GM19452 (cell line): ENCODE results near the gene LMTK2.

Source experiments
- ATAC-seq: cut with Tn5 transposase; IDR thresholded peaks from one replicate; pipeline ENCODE4 v1.9.1; 2021; ENCODE audit not compliant: unreplicated experiment

Gene LMTK2

GRCh38 chr7:98106647-98107312 is at the start of gene LMTK2:
TSS of gene LMTK2 (plus strand) at chr7:98106862. CDS start at chr7:98107178, 316 bp downstream.
- peak; percentile 100 for ATAC-seq

- no peak for ATAC-seq
These were observed 49.5 kb upstream of the LMTK2 start for GRCh38 chr7:98057157-98057556.

GRCh38 chr7:98058186-98058585 is 48.5 kb upstream of the LMTK2 start:
- no peak for ATAC-seq

GRCh38 chr7:98064233-98064632 is 42.4 kb upstream of the LMTK2 start:
- ATAC-seq, result no peak

- no peak for ATAC-seq
These were observed 40.5 kb upstream of the LMTK2 start for GRCh38 chr7:98066208-98066607.

GRCh38 chr7:98066934-98067507 is 39.6 kb upstream of the LMTK2 start:
- no peak for ATAC-seq

GRCh38 chr7:98073047-98073446 is 33.6 kb upstream of the LMTK2 start:
- ATAC-seq, result no peak

- no peak for ATAC-seq
These were observed 30.9 kb upstream of the LMTK2 start for GRCh38 chr7:98075801-98076200.

- ATAC-seq, result no peak
These were observed 28.9 kb upstream of the LMTK2 start for GRCh38 chr7:98077762-98078161.

- no peak for ATAC-seq
These were observed 28.3 kb upstream of the LMTK2 start for GRCh38 chr7:98078197-98078870.

GRCh38 chr7:98079891-98080648 is 26.6 kb upstream of the LMTK2 start:
- no peak for ATAC-seq

GRCh38 chr7:98081319-98081718 is 25.3 kb upstream of the LMTK2 start:
- ATAC-seq, result no peak

- ATAC-seq, result no peak
These were observed 22.0 kb upstream of the LMTK2 start for GRCh38 chr7:98084631-98085030.

- no peak for ATAC-seq
These were observed 21.0 kb upstream of the LMTK2 start for GRCh38 chr7:98085674-98086073.

GRCh38 chr7:98086281-98086718 is 20.4 kb upstream of the LMTK2 start:
- no peak for ATAC-seq

- ATAC-seq, result no peak
These were observed 18.6 kb upstream of the LMTK2 start for GRCh38 chr7:98088109-98088508.

- no peak for ATAC-seq
These were observed 16.5 kb upstream of the LMTK2 start for GRCh38 chr7:98090116-98090515.

GRCh38 chr7:98091061-98091460 is 15.6 kb upstream of the LMTK2 start:
- ATAC-seq, result no peak

GRCh38 chr7:98091523-98091922 is 15.1 kb upstream of the LMTK2 start:
- ATAC-seq, result no peak

GRCh38 chr7:98097042-98097645 is 9.5 kb upstream of the LMTK2 start:
- no peak for ATAC-seq

- ATAC-seq, result no peak
These were observed 6.6 kb upstream of the LMTK2 start for GRCh38 chr7:98100088-98100487.
